SHP77 treated with DMSO at 0.1 percent for 48 hours (cell line): ENCODE results near the gene PDE4D.

Experiments
- DNase-seq: peaks from one replicate; lab custom pipeline; 2025; lab: John Stamatoyannopoulos, UW

PDE4D gene

DNA sequence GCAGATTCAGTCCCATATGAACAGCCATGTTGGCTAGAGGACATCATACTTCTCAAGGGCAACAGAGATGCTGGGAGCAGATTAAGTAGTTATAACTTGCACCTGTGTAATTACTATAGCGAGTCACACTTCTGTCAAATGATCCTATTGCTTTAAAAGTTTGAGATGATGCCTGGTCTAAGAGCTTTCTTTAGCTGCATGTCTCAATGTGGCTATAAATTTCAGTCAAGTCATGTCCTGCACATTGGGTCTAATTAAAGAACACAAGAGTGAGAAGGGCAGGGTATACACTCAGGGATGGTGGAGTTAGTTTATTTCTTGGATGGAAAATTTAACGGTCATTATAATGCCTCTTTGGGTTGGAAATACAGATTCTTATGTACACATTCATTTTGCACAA is 753.4 kb downstream of the PDE4D start:
- no peak for DNase-seq

DNA sequence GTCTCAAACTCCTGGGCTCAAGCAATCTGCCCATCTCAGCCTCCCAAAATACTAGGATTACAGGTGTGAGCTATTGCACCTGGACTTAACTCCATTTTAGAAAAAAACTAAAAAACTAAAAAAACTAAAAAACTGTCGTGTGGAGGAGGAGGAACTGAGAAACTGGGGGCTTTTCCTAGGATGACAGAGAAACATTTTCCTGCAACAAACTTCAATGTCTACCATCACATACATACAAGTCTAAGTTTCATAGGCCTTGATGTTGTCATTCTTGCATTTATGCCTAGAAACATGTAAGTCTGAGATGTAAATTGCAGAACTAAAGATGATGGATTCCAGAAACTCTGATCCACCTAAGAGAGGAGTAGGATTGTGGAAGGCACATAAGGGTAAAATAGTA is 753.8 kb downstream of the PDE4D start:
- DNase-seq = no peak

DNA sequence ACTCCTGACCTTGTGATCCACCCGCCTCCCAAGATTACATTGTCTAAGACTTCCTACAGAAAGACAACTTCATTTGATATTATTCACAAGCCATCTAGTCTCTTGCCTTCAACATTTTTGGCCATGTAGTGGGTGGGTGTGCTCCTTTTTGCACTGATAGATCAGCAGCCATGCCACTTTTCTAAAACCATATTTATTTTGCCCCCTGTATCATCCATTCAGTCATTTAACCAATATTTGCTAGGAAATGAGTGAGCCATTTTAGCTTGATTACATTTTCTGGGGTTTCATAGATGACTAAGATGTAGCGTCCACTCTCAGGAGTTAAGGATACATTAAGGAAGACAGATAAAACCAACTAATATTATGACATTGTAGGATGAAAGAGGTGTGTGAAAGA is 755.0 kb downstream of the PDE4D start:
- no peak for DNase-seq

DNA sequence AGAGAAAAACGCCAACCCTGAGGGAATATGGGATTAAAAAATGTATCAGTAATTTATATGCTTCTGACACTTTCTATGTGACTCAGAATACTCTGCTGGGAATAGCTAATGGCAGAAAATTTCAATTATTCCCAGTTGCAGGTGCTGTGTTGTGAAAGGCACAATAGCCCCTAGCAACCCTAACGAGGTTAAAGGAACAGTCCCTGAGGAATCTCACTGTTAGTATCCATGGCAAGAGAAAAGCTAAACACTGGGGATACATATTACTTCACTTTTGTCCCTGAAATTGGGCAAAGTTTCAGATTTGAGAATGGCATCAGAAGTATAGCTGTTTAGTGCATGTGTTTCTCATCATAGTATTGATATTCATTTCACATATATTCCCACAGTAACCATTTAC is 755.7 kb downstream of the PDE4D start:
- no peak for DNase-seq

DNA sequence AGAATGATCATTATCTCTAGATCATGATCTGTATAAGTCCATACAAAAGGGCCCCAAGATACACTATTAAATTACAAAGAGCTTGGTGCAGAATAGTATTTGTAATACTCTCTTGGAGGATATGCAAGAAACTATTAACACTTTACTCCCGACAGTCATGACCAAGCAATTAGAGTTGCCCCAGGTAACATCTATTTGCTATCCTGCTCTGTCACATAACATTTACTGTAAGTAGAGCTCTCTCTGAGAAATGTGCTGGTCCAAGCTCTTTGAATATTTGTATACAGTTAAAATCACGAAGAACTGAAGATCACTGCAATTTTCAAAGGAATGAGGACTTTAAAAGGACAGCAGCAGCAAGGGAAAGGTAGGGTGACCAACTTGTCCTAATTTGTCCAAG is 757.0 kb downstream of the PDE4D start:
- DNase-seq = no peak

DNA sequence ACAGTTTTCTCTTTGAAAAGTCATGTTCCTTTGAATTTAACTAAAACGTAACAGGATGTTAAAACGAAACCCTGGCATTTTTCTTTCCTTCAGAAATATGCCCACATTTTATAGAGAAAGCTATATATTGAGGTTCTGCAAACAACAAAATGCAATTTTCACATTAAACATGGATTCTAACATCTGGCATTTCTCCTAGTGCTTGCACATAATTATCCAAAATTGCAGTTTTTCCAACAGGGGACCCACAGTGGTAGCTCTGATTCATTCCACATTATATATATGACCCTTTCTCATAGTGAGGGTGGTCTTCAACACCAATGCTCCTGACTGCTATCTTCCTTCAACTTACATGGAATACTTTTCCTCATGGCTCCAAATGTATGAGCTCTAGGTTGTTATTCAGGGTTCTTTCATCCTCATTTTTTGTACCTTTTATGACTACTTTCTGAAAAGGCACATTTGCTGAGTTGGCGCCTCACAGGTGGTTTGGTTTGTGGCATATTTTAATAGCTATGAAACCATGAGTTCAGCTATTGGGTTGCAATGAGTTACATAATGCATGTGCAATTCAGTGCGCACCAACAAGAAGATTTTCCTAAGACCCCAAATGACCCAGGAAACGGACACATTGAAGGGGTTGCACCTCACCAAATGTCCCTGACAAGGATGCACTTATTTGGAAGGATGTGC is 758.9 kb downstream of the PDE4D start:
- DNase-seq = no peak

DNA sequence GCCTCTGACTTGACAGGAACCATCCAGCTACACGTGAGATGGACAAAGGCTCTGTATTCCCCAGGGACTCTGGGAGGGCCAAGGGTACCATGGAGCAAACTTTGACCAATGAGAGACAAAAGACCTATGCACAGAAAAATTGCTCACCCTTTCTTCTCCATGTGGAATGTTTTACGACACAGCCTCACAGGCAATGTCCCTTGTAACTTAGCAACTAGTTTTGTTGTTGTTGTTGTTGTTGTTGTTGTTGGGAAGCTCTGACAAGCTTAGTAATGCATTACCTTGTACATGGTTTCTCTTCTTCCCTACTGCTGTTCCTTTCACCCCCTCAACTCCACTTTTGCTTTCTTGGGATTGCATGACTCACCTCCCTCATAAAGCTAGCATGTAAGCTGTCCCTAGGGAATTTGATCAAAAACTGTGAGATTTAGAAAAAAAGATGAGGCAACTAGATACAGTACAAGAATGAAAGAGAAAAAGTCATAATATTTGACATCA is 759.7 kb downstream of the PDE4D start:
- no peak for DNase-seq

DNA sequence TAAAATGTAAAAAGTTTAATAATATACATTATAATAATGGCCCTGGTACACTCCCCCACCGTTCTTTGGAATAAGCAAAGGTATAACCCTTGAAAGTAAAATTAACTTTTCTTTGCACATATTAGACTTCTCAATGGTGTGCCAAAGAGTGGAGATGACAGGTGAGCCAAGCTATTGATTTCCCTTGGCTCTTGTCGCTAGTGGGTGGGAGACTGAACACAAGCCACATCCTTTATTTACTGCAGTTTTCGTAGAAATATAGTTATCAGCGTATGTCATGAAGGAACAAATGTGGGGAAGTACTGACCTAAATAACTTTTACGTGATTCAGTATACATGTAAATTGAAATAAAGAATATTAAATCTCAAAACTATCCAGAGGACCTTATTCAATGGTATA is 761.4 kb downstream of the PDE4D start:
- no peak for DNase-seq

DNA sequence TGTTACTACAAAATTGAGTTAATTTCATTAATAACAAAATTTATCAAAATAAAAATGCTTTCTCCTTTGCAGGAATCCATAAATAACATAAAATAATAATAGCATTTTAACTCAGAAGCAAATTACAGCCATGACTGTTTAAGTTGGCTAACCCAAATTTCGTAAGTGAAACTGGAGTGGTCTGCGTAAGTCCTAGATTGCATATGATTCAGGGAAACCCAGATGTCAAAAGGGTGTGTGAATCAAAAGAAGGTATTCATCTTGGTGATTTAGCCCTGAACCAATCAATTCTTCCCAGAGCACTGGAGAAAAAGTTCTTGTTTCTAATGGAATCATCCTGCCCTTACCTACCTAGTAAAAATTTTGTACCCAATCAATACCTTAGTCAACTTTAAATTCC is 763.1 kb downstream of the PDE4D start:
- DNase-seq = no peak

DNA sequence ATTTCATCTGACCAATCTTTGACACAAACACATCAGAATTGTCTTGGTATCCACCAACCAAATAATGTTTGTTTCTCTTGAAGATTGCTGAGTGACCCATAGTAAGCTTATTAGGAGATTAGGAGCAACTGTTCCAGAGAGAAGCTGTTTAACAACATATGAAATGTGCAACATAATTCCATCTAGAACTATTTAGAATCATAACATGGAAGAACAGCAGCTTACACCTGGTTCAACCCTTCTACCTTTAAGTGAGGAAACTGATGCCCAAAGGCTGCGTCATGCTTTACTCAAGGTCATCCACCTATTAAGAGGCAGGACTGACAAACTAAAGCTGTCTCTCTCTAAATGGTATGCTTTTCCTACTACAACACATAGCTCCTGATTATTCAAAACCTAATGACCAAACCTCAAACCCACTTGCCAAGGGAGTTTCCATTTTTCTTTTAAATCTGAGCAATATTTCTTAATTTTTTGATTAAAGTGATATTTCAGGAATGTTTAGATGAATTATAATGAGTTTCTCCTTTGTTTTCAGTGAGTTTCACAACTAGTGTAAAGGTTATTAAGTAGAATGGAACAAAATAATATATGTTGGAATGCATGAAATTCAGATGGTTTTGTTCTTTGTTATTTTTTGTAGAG is 764.8 kb downstream of the PDE4D start:
- DNase-seq = no peak

DNA sequence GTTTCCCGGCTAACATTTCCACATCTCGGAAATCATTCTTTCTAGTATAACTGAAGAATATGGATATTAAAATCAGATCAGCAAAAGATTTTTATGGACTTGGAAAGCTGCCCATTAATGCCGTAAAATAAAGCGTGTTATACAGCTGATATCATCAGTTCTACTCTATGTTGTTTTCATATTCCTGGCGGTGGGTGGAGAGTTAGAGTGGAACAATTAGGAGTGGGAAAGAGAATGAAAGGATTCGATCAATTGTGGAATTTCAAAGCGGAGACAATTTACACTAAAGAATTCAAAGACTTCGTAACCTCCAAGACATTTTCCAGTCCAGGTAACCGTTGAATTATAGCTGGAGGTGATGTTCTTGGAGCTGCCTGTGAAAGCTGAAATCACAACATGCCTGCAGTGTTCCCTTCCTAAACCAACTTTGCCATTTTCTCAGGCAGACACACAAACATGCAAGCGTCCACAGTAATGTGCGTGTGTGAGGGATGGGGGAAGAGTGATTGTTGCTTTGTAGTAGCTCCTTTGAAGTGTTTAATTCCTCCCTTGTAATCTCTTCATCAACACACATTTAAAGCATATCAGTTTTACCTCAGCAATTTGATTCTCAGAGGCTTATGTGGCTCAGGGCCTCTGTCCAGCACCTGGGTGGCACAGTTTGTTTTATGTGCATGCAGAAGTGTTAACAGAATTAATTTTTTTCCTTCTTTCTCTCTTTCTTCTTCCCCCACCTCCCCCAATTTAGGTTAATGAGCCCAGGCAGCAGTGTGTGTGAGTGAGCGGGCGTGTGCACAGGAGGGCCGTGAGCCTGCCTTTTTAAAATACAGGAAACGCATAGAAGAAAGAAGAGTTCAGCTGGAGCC is 766.6 kb downstream of the PDE4D start:
- no peak for DNase-seq

DNA sequence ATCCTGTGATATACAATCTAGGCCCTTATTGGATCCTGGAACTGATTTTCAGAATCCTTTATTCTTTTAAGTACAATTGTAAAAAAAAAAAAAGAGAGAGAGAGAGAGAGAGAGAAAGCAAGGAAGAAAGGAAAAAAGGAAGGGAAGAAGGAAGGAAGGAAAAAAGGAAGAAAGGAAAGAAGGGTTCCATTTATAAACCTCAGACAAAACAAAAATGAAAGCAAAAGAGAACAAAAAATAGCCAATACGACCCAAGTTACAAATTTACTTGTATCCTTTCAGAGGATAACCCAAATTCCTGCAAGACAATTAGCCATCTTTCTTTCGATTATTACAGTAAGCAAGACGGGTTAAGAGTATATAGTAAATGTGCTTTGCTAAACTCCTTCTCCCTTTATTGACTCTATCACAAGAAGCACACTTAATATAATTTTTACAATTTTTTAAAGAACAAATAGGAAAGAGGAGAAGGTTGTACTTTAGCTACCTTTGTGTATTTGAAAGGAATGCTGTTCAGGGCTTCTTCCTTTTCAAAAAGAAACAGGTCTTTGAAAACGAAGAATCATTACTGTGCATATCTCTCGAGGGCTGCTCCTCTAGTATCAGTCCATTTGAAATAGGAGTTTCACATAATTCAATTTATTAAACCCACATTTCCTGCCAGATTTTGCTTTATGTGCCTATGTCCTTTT is 767.4 kb downstream of the PDE4D start:
- no peak for DNase-seq

DNA sequence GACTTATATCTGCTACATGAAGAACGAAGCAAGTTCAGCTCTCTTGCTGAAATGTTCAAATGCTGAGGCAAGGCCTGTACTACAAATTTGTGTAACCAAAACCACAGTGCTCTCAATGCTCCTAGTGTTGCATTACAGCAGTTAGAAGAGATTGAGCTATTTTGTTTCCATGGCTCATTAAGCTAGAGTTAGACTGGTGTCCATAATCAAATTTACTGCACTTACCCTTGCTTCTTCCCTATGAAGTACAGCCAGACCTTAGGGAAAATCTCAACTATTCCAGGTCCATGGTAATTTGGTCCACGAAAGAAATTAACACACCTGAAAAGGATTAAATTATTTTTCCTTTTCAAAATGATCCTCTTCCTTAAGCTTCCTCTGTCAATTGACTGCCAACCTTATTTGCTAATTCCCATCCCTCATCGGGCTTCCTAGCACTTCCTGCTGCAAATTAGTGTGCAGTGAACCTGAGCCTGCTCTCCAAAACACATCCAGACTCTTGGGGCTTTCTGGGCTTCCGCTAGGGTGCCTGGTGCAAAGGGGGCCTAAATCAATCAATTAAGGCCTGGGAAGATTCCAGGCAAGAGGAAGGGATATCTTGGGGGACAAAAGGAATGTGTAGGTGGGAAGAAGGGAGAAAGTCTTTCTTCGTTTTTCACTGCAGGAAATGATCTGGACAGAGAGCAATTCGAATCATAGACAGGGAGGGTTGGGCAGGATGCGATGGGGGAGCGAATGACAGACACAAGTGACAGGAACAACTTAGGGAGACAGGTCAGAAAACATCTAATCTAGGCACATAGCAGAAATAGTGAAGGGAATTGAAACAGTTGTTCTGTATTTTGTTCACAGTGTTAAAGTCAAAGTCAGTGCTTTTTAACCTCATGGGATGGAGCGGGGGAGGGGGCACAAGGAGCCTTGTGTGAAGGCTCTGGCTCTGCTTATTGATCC is 768.2 kb downstream of the PDE4D start:
- peak; percentile 44 for DNase-seq

DNA sequence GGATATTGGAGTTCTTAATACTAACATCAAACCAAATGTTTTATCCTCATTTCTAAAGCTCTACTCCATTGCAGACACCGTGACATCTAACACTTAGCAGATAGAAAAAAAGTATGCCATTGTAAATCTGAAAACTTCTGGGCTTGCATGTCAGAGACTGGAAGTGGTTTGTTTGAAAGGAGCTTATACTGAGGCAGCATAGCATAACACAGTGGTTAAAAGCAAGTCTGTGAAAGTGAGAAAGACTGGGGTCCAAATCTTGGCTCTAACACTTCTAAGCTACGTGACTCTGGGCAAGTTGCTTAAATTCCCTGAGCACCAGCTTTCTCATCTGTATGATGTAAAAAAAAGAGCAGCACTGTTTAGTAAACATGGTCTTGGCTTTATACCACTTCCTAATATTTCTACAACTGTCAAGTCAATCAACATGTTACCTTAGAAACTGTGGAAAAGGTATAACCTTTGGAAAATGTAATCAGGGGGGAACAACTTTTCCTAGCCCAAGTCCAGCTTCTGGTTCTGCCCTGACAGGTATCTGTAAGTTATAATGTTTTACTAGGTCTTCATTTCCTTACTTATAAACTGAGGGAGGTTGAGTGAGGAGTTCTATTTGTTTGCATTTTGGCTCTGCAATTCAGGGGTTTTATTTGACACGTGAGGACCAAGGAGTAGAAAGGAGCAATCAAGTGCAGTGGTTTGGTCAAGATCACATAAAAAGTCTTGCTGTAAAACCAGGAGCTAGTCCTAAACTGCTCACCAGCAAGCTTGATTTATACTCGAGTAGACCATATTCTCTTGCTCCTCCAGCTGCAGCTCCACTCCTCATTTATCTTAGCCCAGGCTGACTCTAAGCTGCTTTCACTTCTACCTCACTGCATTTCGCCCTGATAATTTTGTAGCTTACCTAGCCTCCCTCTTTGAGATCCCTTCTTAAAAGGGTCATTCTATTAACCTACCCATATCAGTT is 769.6 kb downstream of the PDE4D start:
- DNase-seq = no peak

DNA sequence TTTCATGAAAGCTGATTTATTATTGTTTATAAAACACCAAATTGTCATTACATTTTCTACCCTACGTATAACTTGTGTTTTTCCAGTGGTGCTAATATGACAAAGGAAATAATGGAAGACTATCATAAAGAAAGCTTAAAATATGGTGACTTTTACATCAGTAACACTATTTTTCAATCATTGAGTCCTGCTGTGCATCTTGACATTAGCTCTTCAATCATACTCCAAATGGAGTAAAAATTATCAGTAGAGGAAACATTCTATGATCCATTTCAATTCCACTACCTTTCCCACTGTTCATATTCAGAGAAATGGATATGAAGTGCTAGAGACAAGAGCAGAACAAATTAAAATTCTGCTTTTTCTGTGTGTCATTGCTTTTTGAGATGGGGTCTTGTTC is 774.0 kb downstream of the PDE4D start:
- DNase-seq = no peak

DNA sequence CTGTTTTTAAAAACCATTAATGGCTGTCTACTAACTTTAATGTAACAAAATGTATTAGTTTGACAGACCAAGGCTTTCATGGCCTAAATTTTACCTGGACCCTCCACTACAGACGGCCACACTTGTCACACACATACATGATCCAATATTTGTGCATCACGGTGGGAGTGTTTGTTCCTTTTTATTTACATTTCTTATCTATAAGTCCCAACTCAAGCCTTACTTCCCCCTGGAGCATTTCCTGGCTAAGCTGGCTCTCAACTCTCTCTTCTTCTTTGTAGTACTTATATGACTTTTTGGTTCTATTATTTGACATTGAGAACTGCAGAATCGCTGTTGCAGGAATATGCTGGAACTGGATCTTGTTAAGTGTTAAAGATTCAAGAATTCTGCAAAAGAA is 776.2 kb downstream of the PDE4D start:
- no peak for DNase-seq

DNA sequence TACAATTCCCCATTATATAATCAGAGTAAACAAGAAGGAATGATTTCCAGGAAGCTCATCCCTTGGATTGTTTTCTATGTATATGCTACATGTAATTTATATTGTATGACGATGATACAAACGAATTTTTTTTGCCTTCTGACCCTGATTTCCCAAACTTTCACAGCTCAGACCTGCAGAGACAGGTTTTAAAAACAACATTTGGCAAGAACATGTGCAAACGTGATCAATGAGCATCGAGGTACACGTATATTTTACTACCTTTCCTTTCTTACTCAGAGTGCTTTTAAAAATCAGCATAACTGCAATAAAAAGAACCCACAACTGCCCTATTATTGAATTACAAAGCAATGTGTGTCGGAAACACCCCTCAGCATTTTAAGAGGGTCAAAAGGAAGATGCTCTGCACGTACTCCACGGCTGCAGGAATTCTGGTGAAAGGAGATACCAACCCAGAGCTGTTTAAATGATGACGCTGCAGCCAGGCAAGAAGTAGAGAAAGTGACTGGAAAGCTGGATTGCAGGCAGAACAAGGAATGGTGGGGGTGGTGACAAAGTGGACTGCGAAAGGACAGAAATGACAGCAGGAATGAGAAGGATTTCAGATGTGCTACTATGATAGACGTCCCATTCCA is 777.2 kb downstream of the PDE4D start:
- DNase-seq = no peak

DNA sequence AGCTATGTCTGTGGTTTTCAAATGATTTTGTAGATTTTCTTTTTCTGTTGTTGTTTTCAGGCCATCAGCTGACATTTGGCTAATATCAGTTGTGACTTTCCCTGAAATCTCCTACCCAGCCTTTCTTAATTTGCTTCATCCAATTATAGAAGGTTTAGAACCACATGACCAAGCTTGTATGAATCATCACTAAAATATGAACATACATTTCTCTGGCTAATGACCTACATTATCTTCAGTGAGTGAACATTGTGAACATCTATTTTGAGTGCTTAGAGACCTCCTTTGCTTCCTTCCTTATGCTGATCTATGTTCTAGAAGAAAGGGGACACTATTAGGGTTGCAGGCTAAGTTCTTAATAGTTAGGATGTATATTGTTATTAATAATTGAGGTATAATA is 778.2 kb downstream of the PDE4D start:
- DNase-seq = no peak

DNA sequence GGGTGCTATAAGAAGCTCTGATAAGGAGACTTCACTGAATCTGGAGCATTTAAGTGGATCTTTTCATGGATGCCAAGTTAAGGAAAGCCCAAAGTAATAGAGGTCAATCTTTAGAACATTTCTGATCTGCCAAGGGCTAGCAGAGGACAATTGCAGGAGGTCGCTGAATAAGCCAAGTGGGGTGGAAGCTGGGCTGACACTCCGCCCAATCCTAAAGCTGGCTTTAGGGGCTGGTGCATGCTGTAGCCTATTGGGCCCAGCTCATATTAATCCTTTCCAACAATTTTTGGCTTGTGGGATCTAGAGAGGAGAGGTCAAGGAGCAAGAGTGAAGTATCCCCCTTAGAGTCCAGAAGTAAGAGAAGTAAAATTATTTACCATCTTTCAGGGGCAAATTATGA is 784.1 kb downstream of the PDE4D start:
- no peak for DNase-seq

DNA sequence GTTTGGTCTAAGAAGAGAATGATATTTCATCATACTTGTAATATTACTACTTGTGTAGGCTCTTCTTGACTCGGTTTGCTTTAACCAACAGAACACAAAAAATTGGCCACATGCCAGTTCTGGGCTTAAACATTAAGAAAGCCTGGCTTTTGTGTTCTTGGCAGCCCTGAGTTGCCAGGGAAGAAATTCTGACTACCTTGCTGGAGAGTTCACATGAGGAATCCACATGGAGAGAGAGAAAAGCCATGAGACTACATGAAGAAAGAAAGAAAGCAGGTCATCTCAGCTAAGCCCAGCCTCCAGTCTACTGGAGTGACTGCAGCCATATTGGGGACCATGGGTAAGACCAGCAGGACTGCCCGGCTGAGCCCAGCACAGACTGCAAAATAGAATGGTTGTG is 785.8 kb downstream of the PDE4D start:
- no peak for DNase-seq
